ENCODE results near the gene PDZRN3. TPM values are rescaled to one million over a fixed set of nuclear protein-coding genes. Genes with fewer than 3 reads are reported as not detected.

The PDZRN3 gene
- total and polyA plus RNA-seq, 4 donors, result 7.3 to 36.4 (median 16.3) TPM

- Histone ChIP-seq H3K9ac (ENCODE audit: insufficient read depth in 1 of 2, low read length in 2 of 2) (no peak overlapping the region), H3K27me3 (ENCODE audit: control insufficient read depth in 3 of 3, insufficient read depth in 3 of 3, low read length in 2 of 3) (no peaks in the 10 kb centered on the region), H3K4me3 (no peak overlapping the region), H3K27ac (ENCODE audit: low read depth in 1 of 2, low read length in 1 of 2) (no peak overlapping the region), H3K4me1 (ENCODE audit: control insufficient read depth in 5 of 5, insufficient read depth in 5 of 5, low read length in 5 of 5) (peaks cover 3 to 49% (median 22%) of the 10 kb centered on the region in 5 donors), H3K36me3 (ENCODE audit: control insufficient read depth in 4 of 4, insufficient read depth in 4 of 4, low read length in 4 of 4) (peaks cover 0 to 11% (median 2%) of the 10 kb centered on the region in 4 donors), H3K9me3 (ENCODE audit: control insufficient read depth in 4 of 4, insufficient read depth in 3 of 4, low read length in 3 of 4) (no peaks in the 10 kb centered on the region)
- no peak for TF ChIP-seq CTCF (IDR thresholded peaks at IDR 0.05; ENCODE audit: control extremely low read depth, extremely low read depth)
- ATAC-seq (ENCODE audit: insufficient read depth, low FRiP score) (no peak), DNase-seq (no peak)
- 69 to 77% methylated on average over 7 of the region's 7 CpGs for WGBS, 2 donors
Measured at GRCh38 chr3:73550032-73550431, 74.7 kb downstream of the PDZRN3 start.

- Histone ChIP-seq H3K9ac (ENCODE audit: insufficient read depth in 1 of 2, low read length in 2 of 2) (no peak overlapping the region), H3K27ac (ENCODE audit: low read depth in 1 of 2, low read length in 1 of 2) (no peak overlapping the region), H3K4me3 (no peak overlapping the region), H3K4me1 (ENCODE audit: control insufficient read depth in 5 of 5, insufficient read depth in 5 of 5, low read length in 5 of 5) (peaks cover 3 to 49% (median 19%) of the 10 kb centered on the region in 5 donors), H3K36me3 (ENCODE audit: control insufficient read depth in 4 of 4, insufficient read depth in 4 of 4, low read length in 4 of 4) (peaks cover 0 to 10% (median 2%) of the 10 kb centered on the region in 4 donors), H3K27me3 (ENCODE audit: control insufficient read depth in 3 of 3, insufficient read depth in 3 of 3, low read length in 2 of 3) (no peaks in the 10 kb centered on the region), H3K9me3 (ENCODE audit: control insufficient read depth in 4 of 4, insufficient read depth in 3 of 4, low read length in 3 of 4) (no peaks in the 10 kb centered on the region)
- DNase-seq (no peak), ATAC-seq (ENCODE audit: insufficient read depth, low FRiP score) (no peak)
- 88 to 91% methylated on average over 9 of the region's 9 CpGs for WGBS, 2 donors
- no peak for TF ChIP-seq CTCF (IDR thresholded peaks at IDR 0.05; ENCODE audit: control extremely low read depth, extremely low read depth)
Measured at GRCh38 chr3:73549051-73549600, 75.6 kb downstream of the PDZRN3 start.

GRCh38 chr3:73548436-73548835 is 76.3 kb downstream of the PDZRN3 start:
- ATAC-seq (ENCODE audit: insufficient read depth, low FRiP score), result no peak
- no peaks in the 10 kb centered on the region for H3K9me3 ChIP-seq (ENCODE audit: control insufficient read depth in 4 of 4, insufficient read depth in 3 of 4, low read length in 3 of 4)
- H3K4me1 ChIP-seq (ENCODE audit: control insufficient read depth in 5 of 5, insufficient read depth in 5 of 5, low read length in 5 of 5), result peaks cover 3 to 47% (median 19%) of the 10 kb centered on the region in 5 donors
- H3K4me3 ChIP-seq, result no peak overlapping the region
- peaks cover 0 to 7% (median 2%) of the 10 kb centered on the region in 4 donors for H3K36me3 ChIP-seq (ENCODE audit: control insufficient read depth in 4 of 4, insufficient read depth in 4 of 4, low read length in 4 of 4)
- no peak for DNase-seq
- H3K9ac ChIP-seq (ENCODE audit: insufficient read depth in 1 of 2, low read length in 2 of 2), result peak overlapping the region in 1 of 2 donors; percentile 44
- H3K27ac ChIP-seq (ENCODE audit: low read depth in 1 of 2, low read length in 1 of 2), result no peak overlapping the region
- TF ChIP-seq CTCF (IDR thresholded peaks at IDR 0.05; ENCODE audit: control extremely low read depth, extremely low read depth), result no peak
- 83 to 89% methylated on average over 3 of the region's 3 CpGs for WGBS, 2 donors
- no peaks in the 10 kb centered on the region for H3K27me3 ChIP-seq (ENCODE audit: control insufficient read depth in 3 of 3, insufficient read depth in 3 of 3, low read length in 2 of 3)
